Heart left ventricle (tissue), 13 donors: Measurements from ENCODE around the gene OR4E1.

ENCODE experiments used
- POLR2A ChIP-seq, 2 donors: fragments of 450-650 bp; IDR thresholded peaks; one replicate each; pipeline ENCODE4 v1.6.1; 2017; ENCODE audit warnings: antibody characterized with exemption in 2 of 2, mild to moderate bottlenecking in 2 of 2, moderate library complexity in 2 of 2
- TF ChIP-seq, protein P1 (sequence below), 12 donors: fragments of 200-600 bp; sonication (generic) in 4 of 12; IDR thresholded peaks; one replicate each; pipeline versions ENCODE4 v1.5.0 to v1.8.0; 2018 to 2022; ENCODE audit warnings: antibody characterized with exemption in 12 of 12, mild to moderate bottlenecking in 5 of 12
- donor health status: ischemic (EF 13 %, LVEDD 7.1; RV severe dilation, severe dysfunction).
- donor health status: DM: no; HTN: yes; CAD: no.
- donor health status: DM: no; HTN: no; CAD: no.
- donor health status: ischemic (EF 25% LVEDD 6.9; RV normal size, moderate dysfunction).
- donor health status: ischemic (EF 25% LVEDD 5.7; RV mildly dilated, moderate dysfunction).
- donor health status: ischemic (EF 35%, LVEDD 5.7; RV mildly dilated, moderate dysfunction).
- donor health status: nonischemic (EF 11% LVEDD 7.7; RV severe dilation, severe dysfunction).
- donor health status: DM: yes; HTN: yes; CAD: no.
- donor health status: PGD.
- donor health status: ischemic (EF 29% LVEDD 5.4; RV normal size, mild dysfunction).
- donor health status: nonischemic (EF 23%, LVEDD 6.1; RV moderate dilation, normal function).

DNA sequence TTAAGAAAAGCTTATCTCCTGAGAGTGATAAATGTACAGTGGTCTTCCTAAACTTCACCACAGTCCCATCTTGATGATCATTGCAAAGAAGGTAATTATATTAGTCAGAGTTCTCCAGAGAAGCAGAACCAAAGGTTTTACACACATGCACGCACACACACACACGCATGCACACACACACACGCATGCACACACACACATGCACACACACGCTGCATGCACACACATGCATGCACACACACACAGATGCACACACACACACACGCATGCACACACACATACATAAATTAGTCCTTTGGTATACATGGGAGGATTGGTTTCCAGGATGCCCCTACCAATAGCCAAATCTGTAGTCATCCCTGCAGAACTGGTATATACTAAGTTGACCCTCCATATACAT lies 19.4 kb downstream of the OR4E1 start:
- TF ChIP-seq, protein P1, sequence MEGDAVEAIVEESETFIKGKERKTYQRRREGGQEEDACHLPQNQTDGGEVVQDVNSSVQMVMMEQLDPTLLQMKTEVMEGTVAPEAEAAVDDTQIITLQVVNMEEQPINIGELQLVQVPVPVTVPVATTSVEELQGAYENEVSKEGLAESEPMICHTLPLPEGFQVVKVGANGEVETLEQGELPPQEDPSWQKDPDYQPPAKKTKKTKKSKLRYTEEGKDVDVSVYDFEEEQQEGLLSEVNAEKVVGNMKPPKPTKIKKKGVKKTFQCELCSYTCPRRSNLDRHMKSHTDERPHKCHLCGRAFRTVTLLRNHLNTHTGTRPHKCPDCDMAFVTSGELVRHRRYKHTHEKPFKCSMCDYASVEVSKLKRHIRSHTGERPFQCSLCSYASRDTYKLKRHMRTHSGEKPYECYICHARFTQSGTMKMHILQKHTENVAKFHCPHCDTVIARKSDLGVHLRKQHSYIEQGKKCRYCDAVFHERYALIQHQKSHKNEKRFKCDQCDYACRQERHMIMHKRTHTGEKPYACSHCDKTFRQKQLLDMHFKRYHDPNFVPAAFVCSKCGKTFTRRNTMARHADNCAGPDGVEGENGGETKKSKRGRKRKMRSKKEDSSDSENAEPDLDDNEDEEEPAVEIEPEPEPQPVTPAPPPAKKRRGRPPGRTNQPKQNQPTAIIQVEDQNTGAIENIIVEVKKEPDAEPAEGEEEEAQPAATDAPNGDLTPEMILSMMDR (IDR thresholded peaks at IDR 0.05): no peak
- no peak for TF ChIP-seq POLR2A (IDR thresholded peaks at IDR 0.05)
